CD4-positive, alpha-beta T cell (primary cell): ENCODE results near the gene PXT1. TPM values are rescaled to one million over a fixed set of nuclear protein-coding genes. Genes with fewer than 3 reads are reported as not detected.
"Not testable (repeated sequence)": the region's sequence is repeated elsewhere in the genome, so short reads cannot be mapped to it uniquely, and the experiment has no call there.

Experiments used
- ATAC-seq: fragments of 200-7000 bp; cut with Tn5 transposase; one replicate; pipeline ENCODE4 v1.10.0; 2022; ENCODE audit warnings: mild to moderate bottlenecking; ENCODE audit not compliant: poor library complexity
- CTCF ChIA-PET: fragments of 350-600 bp; sonication (Branson Sonifier 250); formaldehyde crosslinking; loops from one replicate; lab custom pipeline; 2021; ENCODE audit warnings: antibody characterized with exemption, inconsistent platforms; lab: Charles Lee
- POLR2A ChIA-PET: fragments of 350-600 bp; sonication (Branson Sonifier 250); formaldehyde crosslinking; loops from one replicate; lab custom pipeline; 2021; ENCODE audit warnings: antibody characterized with exemption, inconsistent platforms; lab: Charles Lee
- DNase-seq, 14 experiments: peaks; one replicate each; pipeline ENCODE4 v3.0.0-alpha.2; 2013 to 2020; ENCODE audit warnings: mixed read lengths in 2 of 14
- H3K27ac ChIP-seq, 2 donors: one replicate each; pipeline versions ENCODE4 v1.5.1 to v1.7.0; 2013; ENCODE audit warnings: low read length in 2 of 2, low read depth in 1 of 2, mild to moderate bottlenecking in 1 of 2
- H3K27me3 ChIP-seq, 2 experiments: 1 replicate in 1 of 2; 2 replicates in 1 of 2; pipeline versions ENCODE4 v1.6.1 to v1.7.0; 2013; ENCODE audit warnings: low read length in 2 of 2, control low read depth in 1 of 2, mild to moderate bottlenecking in 1 of 2, moderate library complexity in 1 of 2; ENCODE audit not compliant: insufficient read depth in 2 of 2, control insufficient read depth in 1 of 2
- H3K36me3 ChIP-seq: one replicate; pipeline ENCODE4 v1.6.1; 2013; ENCODE audit warnings: low read length, control low read depth; ENCODE audit not compliant: insufficient read depth
- H3K4me1 ChIP-seq: one replicate; pipeline ENCODE4 v1.6.1; 2013; ENCODE audit warnings: low read length, control low read depth; ENCODE audit not compliant: insufficient read depth
- H3K4me3 ChIP-seq: one replicate; pipeline ENCODE4 v1.5.1; 2013; ENCODE audit warnings: mild to moderate bottlenecking, low read length, moderate library complexity
- H3K9me3 ChIP-seq, 2 experiments: 1 replicate in 1 of 2; 2 replicates in 1 of 2; pipeline versions ENCODE4 v1.6.1 to v1.7.0; 2013; ENCODE audit warnings: low read length in 2 of 2, mild to moderate bottlenecking in 2 of 2, control low read depth in 1 of 2, moderate library complexity in 1 of 2; ENCODE audit not compliant: control insufficient read depth in 1 of 2, insufficient read depth in 1 of 2
- H3K27ac Mint-ChIP-seq: one replicate; pipeline ENCODE4 v1.8.0; 2020; ENCODE audit warnings: mixed read lengths
- H3K27me3 Mint-ChIP-seq: one replicate; pipeline ENCODE4 v1.8.0; 2021; ENCODE audit warnings: mixed read lengths
- H3K36me3 Mint-ChIP-seq: one replicate; pipeline ENCODE4 v1.8.0; 2021; ENCODE audit warnings: low read depth, mixed read lengths
- H3K4me1 Mint-ChIP-seq: one replicate; pipeline ENCODE4 v1.8.0; 2021; ENCODE audit warnings: low read depth, mixed read lengths
- H3K4me3 Mint-ChIP-seq: one replicate; pipeline ENCODE4 v1.8.0; 2020; ENCODE audit warnings: mild to moderate bottlenecking, mixed read lengths
- H3K9me3 Mint-ChIP-seq: one replicate; pipeline ENCODE4 v1.8.0; 2020; ENCODE audit warnings: mixed read lengths
- intact Hi-C, 2 experiments: fragments of 100-400 bp; cut with DNase I in 1 of 2; cut with micrococcal nuclease in 1 of 2; formaldehyde crosslinking; loops; one replicate each; pipeline versions ENCODE4 v1.15.1 to v1.9.0; 2023 to 2025; cut with DNase I, micrococcal nuclease
- total RNA-seq, 174 experiments: library from RNA in 2 of 174; stranded (reverse) in 2 of 174; gene quantifications; one replicate each; pipeline ENCODE4 v1.2.3 and lab custom pipeline; 2021 to 2026
- TF ChIP-seq, protein P1 (sequence below): fragments of 200-600 bp; IDR thresholded peaks from one replicate; pipeline ENCODE4 v1.8.0; 2022; ENCODE audit warnings: antibody characterized with exemption, mild to moderate bottlenecking

Gene PXT1
- total RNA-seq, 2 experiments from 2014 or later: 0.55 to 0.59 TPM

- no peak overlapping the region for H3K4me3 ChIP-seq
- CTCF ChIA-PET: interaction anchor here (0.7 to 1.5 kb wide), 2 partner anchors 13 to 28 kb away, joined by 3 to 4 read pairs; no protein-coding TSS in a partner anchor
- ATAC-seq: no peak
- TF ChIP-seq, protein P1, sequence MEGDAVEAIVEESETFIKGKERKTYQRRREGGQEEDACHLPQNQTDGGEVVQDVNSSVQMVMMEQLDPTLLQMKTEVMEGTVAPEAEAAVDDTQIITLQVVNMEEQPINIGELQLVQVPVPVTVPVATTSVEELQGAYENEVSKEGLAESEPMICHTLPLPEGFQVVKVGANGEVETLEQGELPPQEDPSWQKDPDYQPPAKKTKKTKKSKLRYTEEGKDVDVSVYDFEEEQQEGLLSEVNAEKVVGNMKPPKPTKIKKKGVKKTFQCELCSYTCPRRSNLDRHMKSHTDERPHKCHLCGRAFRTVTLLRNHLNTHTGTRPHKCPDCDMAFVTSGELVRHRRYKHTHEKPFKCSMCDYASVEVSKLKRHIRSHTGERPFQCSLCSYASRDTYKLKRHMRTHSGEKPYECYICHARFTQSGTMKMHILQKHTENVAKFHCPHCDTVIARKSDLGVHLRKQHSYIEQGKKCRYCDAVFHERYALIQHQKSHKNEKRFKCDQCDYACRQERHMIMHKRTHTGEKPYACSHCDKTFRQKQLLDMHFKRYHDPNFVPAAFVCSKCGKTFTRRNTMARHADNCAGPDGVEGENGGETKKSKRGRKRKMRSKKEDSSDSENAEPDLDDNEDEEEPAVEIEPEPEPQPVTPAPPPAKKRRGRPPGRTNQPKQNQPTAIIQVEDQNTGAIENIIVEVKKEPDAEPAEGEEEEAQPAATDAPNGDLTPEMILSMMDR: no peak
- H3K27ac ChIP-seq: no peak overlapping the region
- H3K9me3 Mint-ChIP-seq: no peaks in the 10 kb centered on the region
- no peak overlapping the region for H3K27ac Mint-ChIP-seq
- intact Hi-C loops: no loop called here
- no peaks in the 10 kb centered on the region for H3K9me3 ChIP-seq
- POLR2A ChIA-PET: interaction anchor here (0.6 kb wide), 1 partner anchor 605 kb away, joined by 3 read pairs; no protein-coding TSS in a partner anchor
- H3K4me3 Mint-ChIP-seq: no peak overlapping the region
- peaks cover 11% of the 10 kb centered on the region for H3K36me3 ChIP-seq
- no peaks in the 10 kb centered on the region for H3K27me3 Mint-ChIP-seq
- H3K36me3 Mint-ChIP-seq: no peaks in the 10 kb centered on the region
- H3K4me1 Mint-ChIP-seq: no peaks in the 10 kb centered on the region
- no peaks in the 10 kb centered on the region for H3K27me3 ChIP-seq
- no peak for DNase-seq
- no peaks in the 10 kb centered on the region for H3K4me1 ChIP-seq
Measured at GRCh38 chr6:36368421-36368820, 74.2 kb downstream of the PXT1 start.

DNA sequence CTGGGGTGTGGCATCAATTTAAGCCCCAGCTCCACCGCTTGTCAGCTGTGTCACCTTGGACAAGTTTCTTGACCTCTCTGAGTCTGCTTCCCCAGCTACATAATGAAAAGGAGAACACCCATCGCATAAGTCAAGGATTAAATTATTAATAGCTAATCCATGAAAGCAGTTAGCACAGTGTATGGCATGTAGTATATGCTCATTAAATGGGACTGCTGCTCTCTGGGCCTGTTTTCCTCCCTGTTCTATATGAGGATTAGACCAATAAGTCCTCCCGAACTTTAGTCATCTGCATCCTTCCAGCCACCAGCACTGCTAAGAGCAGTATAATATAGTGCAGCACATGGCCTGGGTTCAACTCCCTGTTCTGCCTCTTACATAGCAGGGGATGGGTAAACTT is 74.9 kb downstream of the PXT1 start:
- H3K27me3 Mint-ChIP-seq: no peaks in the 10 kb centered on the region
- H3K27ac Mint-ChIP-seq: no peak overlapping the region
- ChIA-PET CTCF (no interaction called here), POLR2A (no interaction called here)
- DNase-seq (no peak), ATAC-seq (no peak)
- no peaks in the 10 kb centered on the region for H3K27me3 ChIP-seq
- H3K9me3 Mint-ChIP-seq: no peaks in the 10 kb centered on the region
- no peaks in the 10 kb centered on the region for H3K4me1 ChIP-seq
- no peaks in the 10 kb centered on the region for H3K4me1 Mint-ChIP-seq
- TF ChIP-seq, protein P1: no peak
- H3K9me3 ChIP-seq: no peaks in the 10 kb centered on the region
- H3K4me3 Mint-ChIP-seq: no peak overlapping the region
- intact Hi-C loops: no loop called here
- no peaks in the 10 kb centered on the region for H3K36me3 Mint-ChIP-seq
- H3K36me3 ChIP-seq: peaks cover 11% of the 10 kb centered on the region
- H3K27ac ChIP-seq: no peak overlapping the region
- H3K4me3 ChIP-seq: no peak overlapping the region

GRCh38 chr6:36364669-36365479 is 77.8 kb downstream of the PXT1 start:
- H3K27me3 Mint-ChIP-seq: no peaks in the 10 kb centered on the region

DNA sequence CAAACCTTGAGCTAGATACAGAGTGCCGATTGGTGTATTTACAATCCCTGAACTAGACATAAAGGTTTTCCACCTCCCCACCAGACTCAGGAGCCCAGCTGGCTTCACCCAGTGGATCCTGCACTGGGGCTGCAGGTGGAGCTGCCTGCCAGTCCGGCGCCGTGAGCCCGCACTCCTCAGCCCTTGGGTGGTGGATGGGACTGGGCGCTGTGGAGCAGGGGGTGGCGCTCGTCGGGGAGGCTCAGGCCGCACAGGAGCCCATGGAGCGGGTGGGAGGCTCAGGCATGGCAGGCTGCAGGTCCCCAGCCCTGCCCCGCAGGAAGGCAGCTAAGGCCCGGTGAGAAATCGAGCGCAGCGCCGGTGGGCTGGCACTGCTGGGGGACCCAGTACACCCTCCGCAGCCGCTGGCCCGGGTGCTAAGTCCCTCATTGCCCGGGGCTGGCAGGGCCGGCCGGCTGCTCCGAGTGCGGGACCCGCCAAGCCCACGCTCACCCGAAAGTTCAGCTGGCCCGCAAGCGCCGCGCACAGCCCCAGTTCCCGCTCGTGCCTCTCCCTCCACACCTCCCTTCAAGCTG is 78.5 kb downstream of the PXT1 start:
- H3K4me1 ChIP-seq, ATAC-seq, H3K4me1 Mint-ChIP-seq, H3K27me3 Mint-ChIP-seq, H3K27me3 ChIP-seq, H3K9me3 ChIP-seq, H3K27ac ChIP-seq, intact Hi-C loops, H3K36me3 ChIP-seq, H3K4me3 Mint-ChIP-seq, H3K27ac Mint-ChIP-seq, H3K9me3 Mint-ChIP-seq, H3K36me3 Mint-ChIP-seq, POLR2A ChIA-PET, DNase-seq, H3K4me3 ChIP-seq: not testable (repeated sequence)
- CTCF ChIA-PET: interaction anchor here (1.4 kb wide), 1 partner anchor 62 kb away, joined by 3 read pairs; no protein-coding TSS in a partner anchor

More at GRCh38 chr6:36364669-36365479, 77.8 kb downstream of the PXT1 start:
- Histone ChIP-seq H3K27ac (no peak overlapping the region), H3K36me3 (peaks cover 5% of the 10 kb centered on the region), H3K4me1 (peaks cover 7% of the 10 kb centered on the region), H3K9me3 (no peaks in the 10 kb centered on the region), H3K4me3 (no peak overlapping the region), H3K27me3 (no peaks in the 10 kb centered on the region)
- Mint-ChIP-seq H3K36me3 (no peaks in the 10 kb centered on the region), H3K9me3 (no peaks in the 10 kb centered on the region), H3K4me1 (no peaks in the 10 kb centered on the region), H3K4me3 (no peak overlapping the region), H3K27ac (no peak overlapping the region)
- ChIA-PET POLR2A (no interaction called here), CTCF (interaction anchor here (1.4 kb wide), 1 partner anchor 63 kb away, joined by 3 read pairs; no protein-coding TSS in a partner anchor)
- ATAC-seq: no peak
- intact Hi-C loops: no loop called here
- TF ChIP-seq, protein P1: no peak
- DNase-seq: peak in 2 of 14 experiments; percentile 47 to 52

DNA sequence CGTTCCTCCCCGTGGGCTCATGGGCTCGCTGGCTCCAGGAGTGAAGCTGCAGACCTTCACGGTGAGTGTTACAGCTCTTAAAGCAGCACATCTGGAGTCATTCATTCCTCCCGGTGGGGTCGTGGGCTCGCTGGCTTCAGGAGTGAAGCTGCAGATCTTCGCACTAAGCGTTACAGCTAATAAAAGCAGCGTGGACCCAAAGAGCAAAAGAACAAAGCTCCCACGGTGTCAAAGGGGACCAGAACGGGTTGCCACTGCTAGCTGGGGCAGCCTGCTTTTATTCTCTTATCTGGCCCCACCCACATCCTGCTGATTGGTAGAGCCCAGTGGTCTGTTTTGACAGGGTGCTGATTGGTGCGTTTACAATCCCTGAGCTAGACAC is 79.3 kb downstream of the PXT1 start:
- H3K27me3 Mint-ChIP-seq, H3K9me3 ChIP-seq, H3K4me3 ChIP-seq, H3K27ac Mint-ChIP-seq, ATAC-seq, H3K27me3 ChIP-seq, intact Hi-C loops, H3K9me3 Mint-ChIP-seq, H3K4me1 Mint-ChIP-seq, H3K36me3 ChIP-seq, DNase-seq, H3K4me1 ChIP-seq, H3K27ac ChIP-seq, H3K36me3 Mint-ChIP-seq, H3K4me3 Mint-ChIP-seq: not testable (repeated sequence)
- POLR2A ChIA-PET: interaction anchor here (0.6 kb wide), 1 partner anchor 20 kb away, joined by 4 read pairs; no protein-coding TSS in a partner anchor
- CTCF ChIA-PET: interaction anchor here (1.4 kb wide), 1 partner anchor 61 kb away, joined by 3 read pairs; no protein-coding TSS in a partner anchor
